NB4 (cell line): ENCODE data around the gene ZDHHC16.

Source experiments
- MAX ChIP-seq: IDR thresholded peaks from 2 replicates; pipeline ENCODE4 v1.6.1; 2011; ENCODE audit warnings: low read depth, low read length
- MYC ChIP-seq: IDR thresholded peaks from 2 replicates; pipeline ENCODE4 v1.6.1; 2011; ENCODE audit warnings: low read depth, low read length
- POLR2A ChIP-seq: IDR thresholded peaks from 2 replicates; pipeline ENCODE4 v1.6.1; 2011; ENCODE audit warnings: mild to moderate bottlenecking; ENCODE audit not compliant: insufficient read length; ENCODE audit errors: extremely low read depth
- TF ChIP-seq, protein P1 (sequence below): IDR thresholded peaks from one replicate; pipeline ENCODE4 v1.5.1; 2012; ENCODE audit warnings: low read depth, low read length

GRCh38 chr10:97498841-97499560 is 53.0 kb downstream of the ZDHHC16 start, which contains the start of gene UBTD1:
- TF ChIP-seq, protein P1, sequence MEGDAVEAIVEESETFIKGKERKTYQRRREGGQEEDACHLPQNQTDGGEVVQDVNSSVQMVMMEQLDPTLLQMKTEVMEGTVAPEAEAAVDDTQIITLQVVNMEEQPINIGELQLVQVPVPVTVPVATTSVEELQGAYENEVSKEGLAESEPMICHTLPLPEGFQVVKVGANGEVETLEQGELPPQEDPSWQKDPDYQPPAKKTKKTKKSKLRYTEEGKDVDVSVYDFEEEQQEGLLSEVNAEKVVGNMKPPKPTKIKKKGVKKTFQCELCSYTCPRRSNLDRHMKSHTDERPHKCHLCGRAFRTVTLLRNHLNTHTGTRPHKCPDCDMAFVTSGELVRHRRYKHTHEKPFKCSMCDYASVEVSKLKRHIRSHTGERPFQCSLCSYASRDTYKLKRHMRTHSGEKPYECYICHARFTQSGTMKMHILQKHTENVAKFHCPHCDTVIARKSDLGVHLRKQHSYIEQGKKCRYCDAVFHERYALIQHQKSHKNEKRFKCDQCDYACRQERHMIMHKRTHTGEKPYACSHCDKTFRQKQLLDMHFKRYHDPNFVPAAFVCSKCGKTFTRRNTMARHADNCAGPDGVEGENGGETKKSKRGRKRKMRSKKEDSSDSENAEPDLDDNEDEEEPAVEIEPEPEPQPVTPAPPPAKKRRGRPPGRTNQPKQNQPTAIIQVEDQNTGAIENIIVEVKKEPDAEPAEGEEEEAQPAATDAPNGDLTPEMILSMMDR = no peak
- no peak for TF ChIP-seq POLR2A
- no peak for TF ChIP-seq MYC
- TF ChIP-seq MAX = no peak
